Keratinocyte (primary cell): ENCODE results near the gene SUN1. TPM values are rescaled to one million over a fixed set of nuclear protein-coding genes. Genes with fewer than 3 reads are reported as not detected.

Experiments used
- DNase-seq: peaks from one replicate; pipeline ENCODE4 v3.0.0-alpha.2; 2011; ENCODE audit warnings: low read depth, missing footprints, low spot score
- FAIRE-seq: peaks from 2 replicates; lab custom pipeline; 2011; peaks lifted over from hg19 to GRCh38; lab: Jason Lieb, UNC
- H2AFZ ChIP-seq: 2 replicates; pipeline ENCODE4 v1.6.0; 2012; ENCODE audit warnings: low read length, control low read depth, inconsistent platforms; ENCODE audit not compliant: control insufficient read depth
- H3K27ac ChIP-seq: 2 replicates; pipeline ENCODE4 v1.5.1; 2011; ENCODE audit warnings: low read length; ENCODE audit not compliant: control insufficient read depth, insufficient read depth
- H3K27me3 ChIP-seq: 3 replicates; pipeline ENCODE4 v1.6.0; 2011; ENCODE audit warnings: low read length; ENCODE audit not compliant: control insufficient read depth, insufficient read depth; ENCODE audit errors: extremely low read depth
- H3K36me3 ChIP-seq, 2 experiments: 2 replicates in 1 of 2; 3 replicates in 1 of 2; pipeline ENCODE4 v1.5.1; 2011; ENCODE audit warnings: low read length in 2 of 2, mild to moderate bottlenecking in 1 of 2; ENCODE audit not compliant: control insufficient read depth in 2 of 2, insufficient read depth in 2 of 2; ENCODE audit errors: extremely low read depth in 1 of 2
- H3K4me1 ChIP-seq: 3 replicates; pipeline ENCODE4 v1.5.1; 2011; ENCODE audit warnings: low read length; ENCODE audit not compliant: control insufficient read depth, insufficient read depth; ENCODE audit errors: extremely low read depth
- H3K4me2 ChIP-seq: 3 replicates; pipeline ENCODE4 v1.6.0; 2011; ENCODE audit warnings: low read depth, low read length; ENCODE audit not compliant: control insufficient read depth, insufficient read depth; ENCODE audit errors: extremely low read depth
- H3K4me3 ChIP-seq, 3 experiments: fragments of 200-600 bp in 1 of 3; sonication (generic) in 1 of 3; 2 replicates in 2 of 3; 3 replicates in 1 of 3; pipeline ENCODE4 v1.5.1; 2011 to 2016; ENCODE audit warnings: low read length in 3 of 3, mild to moderate bottlenecking in 3 of 3, control low read depth in 2 of 3, inconsistent platforms in 1 of 3, low read depth in 1 of 3, mixed read lengths in 1 of 3, mixed run types in 1 of 3, moderate library complexity in 1 of 3; ENCODE audit not compliant: control insufficient read depth in 2 of 3, insufficient read depth in 2 of 3; ENCODE audit errors: extremely low read depth in 1 of 3
- H3K79me2 ChIP-seq: 2 replicates; pipeline ENCODE4 v1.6.0; 2012; ENCODE audit warnings: low read length; ENCODE audit not compliant: control insufficient read depth, insufficient read depth
- H3K9ac ChIP-seq: 3 replicates; pipeline ENCODE4 v1.6.0; 2011; ENCODE audit warnings: low read length; ENCODE audit not compliant: control insufficient read depth, insufficient read depth; ENCODE audit errors: extremely low read depth
- H3K9me1 ChIP-seq: 3 replicates; pipeline ENCODE4 v1.6.0; 2011; ENCODE audit warnings: low read length; ENCODE audit not compliant: control insufficient read depth, insufficient read depth; ENCODE audit errors: extremely low read depth
- H3K9me3 ChIP-seq: 2 replicates; pipeline ENCODE4 v1.5.1; 2012; ENCODE audit warnings: low read depth, low read length; ENCODE audit not compliant: control insufficient read depth
- H4K20me1 ChIP-seq: 3 replicates; pipeline ENCODE4 v1.6.0; 2011; ENCODE audit warnings: low read length; ENCODE audit not compliant: control insufficient read depth, insufficient read depth; ENCODE audit errors: extremely low read depth
- CTCF ChIP-seq, 3 experiments: IDR thresholded peaks in 1 of 3; conservative IDR thresholded peaks in 1 of 3; optimal IDR thresholded peaks in 1 of 3; 2 replicates in 2 of 3; 3 replicates in 1 of 3; pipeline versions ENCODE3 to v1.5.1; 2011; ENCODE audit warnings: low read length in 3 of 3, mild to moderate bottlenecking in 3 of 3, moderate library complexity in 2 of 3, control low read depth in 1 of 3, inconsistent platforms in 1 of 3; ENCODE audit not compliant: insufficient read depth in 2 of 3; ENCODE audit errors: extremely low read depth in 1 of 3
- EZH2 ChIP-seq: IDR thresholded peaks from one replicate; pipeline ENCODE4 v1.6.1; 2012; ENCODE audit warnings: inconsistent platforms, mild to moderate bottlenecking, low read length, moderate library complexity
- dilution Hi-C: fragments of 300-500 bp; cut with MboI; formaldehyde crosslinking; loops from one replicate; pipeline ENCODE4 v1.7.0; 2020; ENCODE audit warnings: low sequenced_read_pairs; ENCODE audit not compliant: extremely low pct_ligation_motif_present
- polyA plus RNA-seq, 5 experiments: library from polyadenylated mRNA; depleted of rRNA in 3 of 5; stranded (reverse) in 3 of 5; stranded (forward) in 1 of 5; unstranded in 1 of 5; fragments of >200 nt; gene quantifications; 1 replicate in 1 of 5; 2 replicates in 3 of 5; 3 replicates in 1 of 5; pipeline versions ENCODE4 v1.2.1 to v1.2.3, GENCODE V29; 2011 to 2012; ENCODE audit warnings: missing spikeins in 2 of 5, low read depth in 1 of 5, low replicate concordance in 1 of 5

Gene SUN1
- polyA plus RNA-seq, 1 donor (not counting 4 experiments of a cell fraction or from before 2014, with no cell fraction given) = 166 TPM

GRCh38 chr7:824081-824480 lies 8.2 kb upstream of the SUN1 start:
- DNase-seq = no peak
- H3K9me1 ChIP-seq = no peaks in the 10 kb centered on the region
- H3K4me2 ChIP-seq = peak overlapping the region; percentile 69
- peaks cover 0 to 20% of the 10 kb centered on the region in 2 experiments for H3K36me3 ChIP-seq
- H2AFZ ChIP-seq = no peak overlapping the region
- peaks cover 96% of the 10 kb centered on the region for H3K79me2 ChIP-seq
- TF ChIP-seq EZH2 (no peak), CTCF (optimal IDR thresholded peaks at IDR 0.05 in 1 of 3, IDR thresholded peaks at IDR 0.05 in 1 of 3, conservative IDR thresholded peaks at IDR 0.05 in 1 of 3; ENCODE audit: extremely low read depth in 1 of 3, insufficient read depth in 2 of 3, low read length in 3 of 3) (no peak)
- no peaks in the 10 kb centered on the region for H3K27me3 ChIP-seq
- peaks cover 43% of the 10 kb centered on the region for H3K4me1 ChIP-seq
- H3K4me3 ChIP-seq = no peak overlapping the region
- no peak for FAIRE-seq
- peaks cover 4% of the 10 kb centered on the region for H4K20me1 ChIP-seq
- peak overlapping the region; percentile 53 for H3K9ac ChIP-seq
- no peaks in the 10 kb centered on the region for H3K9me3 ChIP-seq
- dilution Hi-C loops = no loop called here
- peak overlapping the region; percentile 49 for H3K27ac ChIP-seq

GRCh38 chr7:824664-825063 lies 7.6 kb upstream of the SUN1 start:
- Histone ChIP-seq H2AFZ (no peak overlapping the region), H3K4me1 (peaks cover 43% of the 10 kb centered on the region), H4K20me1 (peaks cover 4% of the 10 kb centered on the region)

More at GRCh38 chr7:824664-825063, 7.6 kb upstream of the SUN1 start:
- dilution Hi-C loops = no loop called here
- Histone ChIP-seq H3K79me2 (peaks cover 95% of the 10 kb centered on the region), H3K9ac (peak overlapping the region; percentile 48), H3K9me3 (no peaks in the 10 kb centered on the region), H3K27me3 (no peaks in the 10 kb centered on the region), H3K9me1 (no peaks in the 10 kb centered on the region), H3K4me3 (no peak overlapping the region), H3K27ac (peak overlapping the region; percentile 49), H3K36me3 (peaks cover 0 to 22% of the 10 kb centered on the region in 2 experiments), H3K4me2 (peak overlapping the region; percentile 69)
- DNase-seq (no peak), FAIRE-seq (no peak)
- TF ChIP-seq CTCF (optimal IDR thresholded peaks at IDR 0.05 in 1 of 3, IDR thresholded peaks at IDR 0.05 in 1 of 3, conservative IDR thresholded peaks at IDR 0.05 in 1 of 3; ENCODE audit: extremely low read depth in 1 of 3, insufficient read depth in 2 of 3, low read length in 3 of 3) (no peak), EZH2 (no peak)
